ENCODE data around the gene GOLT1B.

GOLT1B gene

DNA sequence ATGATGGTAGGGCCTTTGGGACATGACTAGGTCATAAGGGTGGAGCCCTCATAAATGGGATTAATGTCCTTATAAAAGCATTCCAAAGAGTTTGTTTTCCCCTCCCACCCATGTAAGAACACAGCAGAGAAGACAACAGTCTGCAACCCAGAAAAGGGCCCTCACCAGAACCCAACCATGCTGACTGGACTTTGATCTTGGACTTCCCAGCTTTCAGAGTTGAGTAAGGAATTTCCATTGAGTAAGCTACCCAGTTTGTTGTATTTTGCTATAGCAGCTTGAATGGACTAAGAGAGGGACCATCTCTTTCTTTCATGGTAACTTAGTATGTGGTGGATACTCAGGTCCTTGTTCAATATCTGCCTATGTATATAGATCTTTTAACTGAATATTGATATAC, 21.6 kb downstream of the GOLT1B start:
- no peak for DNase-seq (ENCODE audit: low read depth)

DNA sequence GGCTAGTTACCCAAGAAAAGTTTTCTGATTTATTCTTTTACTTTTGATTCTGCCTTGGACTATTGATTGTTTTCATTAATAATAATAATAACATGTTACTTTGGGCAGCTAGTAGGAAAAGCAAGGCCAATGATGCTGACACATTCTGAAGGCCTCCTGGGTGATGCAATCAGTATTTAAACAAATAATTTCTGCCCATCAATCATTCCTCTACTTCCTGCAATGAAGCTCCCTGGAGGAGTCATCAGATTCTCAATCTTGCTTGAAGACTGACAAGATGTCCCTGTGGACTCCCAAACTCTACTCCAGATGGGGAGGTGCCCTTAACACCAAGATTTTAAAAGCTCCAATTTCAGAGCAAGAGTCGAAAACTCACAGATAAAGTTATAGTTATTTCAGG, 24.5 kb downstream of the GOLT1B start, which contains the start of gene SPX:
SPX (plus strand) TSS at position 244 of the 400 bp plus-strand sequence. CDS start 177 bp downstream, outside the sequence.
- no peak for DNase-seq (ENCODE audit: low read depth)

- no peak for DNase-seq (ENCODE audit: low read depth)
Measured at GRCh38 chr12:21526721-21527345, 25.2 kb downstream of the GOLT1B start.

- no peak for DNase-seq (ENCODE audit: low read depth)
Measured at GRCh38 chr12:21527451-21528180, 26.0 kb downstream of the GOLT1B start.

- no peak for DNase-seq (ENCODE audit: low read depth)
Measured at GRCh38 chr12:21528953-21529352, 27.4 kb downstream of the GOLT1B start.

GRCh38 chr12:21529456-21529855, 27.9 kb downstream of the GOLT1B start:
- DNase-seq (ENCODE audit: low read depth): no peak

DNA sequence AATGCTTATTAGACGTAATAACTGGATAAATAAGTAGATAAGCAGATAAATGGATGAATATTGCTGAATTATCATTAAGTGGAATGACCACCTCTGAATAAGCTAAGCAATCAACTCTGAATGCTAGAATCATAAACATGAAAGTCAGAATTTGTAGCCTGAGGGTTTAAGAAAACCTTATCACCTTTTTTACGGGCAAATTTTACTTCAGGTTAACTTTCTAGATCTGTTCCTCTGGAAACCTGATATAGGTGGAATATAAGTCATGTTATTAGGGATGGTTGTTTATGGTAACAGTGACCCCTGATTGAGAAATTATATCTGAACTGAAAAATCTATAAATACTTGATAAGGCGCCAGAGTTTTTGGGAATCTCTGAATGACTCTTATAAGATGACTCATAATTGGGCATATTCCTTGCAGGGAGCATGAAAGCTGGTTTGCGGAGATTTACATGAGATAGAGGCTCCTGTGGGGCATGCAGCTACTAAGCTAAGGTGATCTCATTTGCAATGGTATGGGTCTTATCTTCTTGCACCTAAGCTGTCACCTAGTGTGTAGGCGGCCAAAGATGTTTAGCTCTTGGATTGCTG, 36.6 kb downstream of the GOLT1B start:
- no peak for DNase-seq (ENCODE audit: low read depth)

DNA sequence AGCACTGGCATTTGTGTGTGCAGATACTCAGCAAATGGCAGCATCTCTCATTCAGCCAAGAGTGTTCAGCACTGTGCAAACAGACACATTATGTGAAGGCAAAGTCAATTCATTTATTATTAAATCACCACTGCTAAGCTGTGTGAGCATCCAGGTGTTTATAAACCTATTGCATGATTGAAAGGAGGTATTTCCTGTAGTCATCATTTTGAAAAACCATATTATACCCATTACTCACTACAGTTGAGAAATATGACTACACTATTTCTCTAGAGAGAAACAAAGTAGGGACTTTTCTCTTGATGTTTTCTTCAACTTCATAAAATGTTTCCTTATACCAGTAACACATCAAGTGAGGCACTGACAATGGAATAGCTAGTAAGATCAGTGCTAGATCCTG, 38.2 kb downstream of the GOLT1B start:
- DNase-seq (ENCODE audit: low read depth): no peak

DNA sequence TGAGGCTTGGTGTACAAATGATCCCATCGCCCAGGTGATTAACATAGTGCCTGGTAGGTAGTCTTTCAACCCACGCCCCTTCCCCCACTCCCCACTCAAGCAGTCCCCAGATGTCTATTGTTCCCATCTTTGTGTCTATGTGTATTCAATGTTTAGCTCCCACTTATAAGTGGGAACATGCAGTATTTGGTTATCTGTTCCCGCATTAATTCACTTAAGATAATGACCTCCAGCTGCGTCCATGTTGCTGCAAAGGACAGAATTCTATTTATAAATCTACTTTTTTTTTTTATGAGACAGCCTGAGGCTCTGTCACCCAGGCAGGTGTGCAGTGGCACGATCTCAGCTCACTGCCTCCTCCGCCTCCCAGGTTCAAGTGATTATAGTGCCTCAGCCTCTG, 40.2 kb downstream of the GOLT1B start:
- DNase-seq (ENCODE audit: low read depth): no peak

GRCh38 chr12:21542403-21542802, 40.8 kb downstream of the GOLT1B start:
- DNase-seq (ENCODE audit: low read depth): no peak

DNA sequence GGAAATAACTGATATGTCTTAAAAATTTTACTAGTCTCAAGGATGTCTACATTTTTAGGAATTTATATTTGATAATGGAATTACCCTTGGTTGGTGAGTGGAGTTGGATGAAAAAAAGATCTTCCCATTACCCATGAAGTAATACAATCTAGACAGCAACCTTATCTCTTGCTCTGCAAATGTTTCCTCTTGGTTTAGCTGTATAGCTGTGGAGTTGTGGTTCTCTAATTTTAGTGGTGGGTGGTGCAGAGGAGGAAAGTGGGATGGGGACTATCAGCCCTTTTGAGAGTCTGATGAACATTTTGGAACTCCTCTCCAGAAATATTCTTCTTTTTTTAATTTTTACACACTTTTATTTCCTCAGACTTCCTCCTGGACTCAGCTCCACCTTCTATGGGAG, 41.6 kb downstream of the GOLT1B start:
- no peak for DNase-seq (ENCODE audit: low read depth)

DNA sequence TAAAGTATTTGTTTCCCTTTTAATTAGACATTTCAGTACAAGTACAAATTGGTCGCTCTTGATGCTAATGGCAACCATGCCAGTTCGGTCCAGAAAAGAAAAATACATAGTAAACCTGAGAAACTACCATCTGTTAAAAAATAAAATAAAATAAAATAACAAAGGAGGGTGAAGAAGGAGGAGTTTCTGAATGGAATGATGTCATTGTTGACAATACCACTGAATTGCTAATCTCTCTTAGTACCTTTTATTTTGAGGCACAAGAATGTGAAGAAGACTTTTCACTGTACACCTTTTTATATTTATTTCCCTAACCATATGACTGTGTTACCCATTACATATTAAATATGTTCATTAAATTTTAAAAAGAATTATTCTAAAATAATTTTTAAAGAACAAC, 44.0 kb downstream of the GOLT1B start:
- DNase-seq (ENCODE audit: low read depth): no peak

GRCh38 chr12:21546716-21547115, 45.1 kb downstream of the GOLT1B start:
- no peak for DNase-seq (ENCODE audit: low read depth)

- DNase-seq (ENCODE audit: low read depth): no peak
Measured at GRCh38 chr12:21547437-21547836, 45.8 kb downstream of the GOLT1B start.

- no peak for DNase-seq (ENCODE audit: low read depth)
Measured at GRCh38 chr12:21551841-21552465, 50.4 kb downstream of the GOLT1B start.

- DNase-seq (ENCODE audit: low read depth): no peak
Measured at GRCh38 chr12:21552635-21553328, 51.2 kb downstream of the GOLT1B start.

GRCh38 chr12:21553329-21553675, 51.7 kb downstream of the GOLT1B start:
- no peak for DNase-seq (ENCODE audit: low read depth)

GRCh38 chr12:21558100-21558679, 56.6 kb downstream of the GOLT1B start:
- no peak for DNase-seq (ENCODE audit: low read depth)

DNA sequence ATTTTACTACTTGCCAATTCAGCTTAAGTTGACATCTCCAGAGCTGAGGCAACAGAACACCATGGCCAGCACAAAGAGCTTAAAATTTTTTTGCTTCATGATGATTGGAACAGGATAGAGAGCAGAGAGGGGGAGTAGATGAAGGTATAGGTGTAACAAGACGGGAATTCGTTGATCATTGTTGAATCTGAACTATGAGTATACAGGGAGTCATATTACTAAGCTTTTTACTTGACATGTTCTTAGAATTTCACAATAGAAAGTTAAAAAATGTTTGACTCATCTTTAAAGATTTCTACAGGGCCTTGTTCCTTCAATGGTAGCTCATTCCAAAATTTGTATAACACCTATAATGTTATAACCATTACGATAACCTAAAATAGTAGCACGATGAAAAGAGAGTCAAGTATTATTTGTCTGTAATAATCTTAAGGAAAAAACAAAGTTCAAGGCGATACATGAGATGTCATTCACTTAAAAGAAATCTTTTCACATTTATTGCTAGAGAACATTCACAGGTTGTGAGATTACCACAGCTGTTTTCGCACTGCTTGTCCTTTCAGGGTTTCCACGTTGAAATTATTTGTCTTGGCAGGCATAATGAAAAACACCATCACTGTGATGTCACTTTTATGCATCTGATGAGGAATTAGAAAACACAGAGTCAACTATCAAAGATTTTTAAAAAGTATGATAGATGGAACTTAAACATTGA, 58.4 kb downstream of the GOLT1B start:
- no peak for DNase-seq (ENCODE audit: low read depth)

- DNase-seq (ENCODE audit: low read depth): no peak
Measured at GRCh38 chr12:21561158-21561557, 59.6 kb downstream of the GOLT1B start.

- DNase-seq (ENCODE audit: low read depth): no peak
Measured at GRCh38 chr12:21562859-21563258, 61.3 kb downstream of the GOLT1B start.
